Measurements from ENCODE around the gene KIF1A. TPM values are rescaled to one million over a fixed set of nuclear protein-coding genes. Genes with fewer than 3 reads are reported as not detected.

The KIF1A gene
- polyA plus RNA-seq, 1 experiment: not detected

DNA sequence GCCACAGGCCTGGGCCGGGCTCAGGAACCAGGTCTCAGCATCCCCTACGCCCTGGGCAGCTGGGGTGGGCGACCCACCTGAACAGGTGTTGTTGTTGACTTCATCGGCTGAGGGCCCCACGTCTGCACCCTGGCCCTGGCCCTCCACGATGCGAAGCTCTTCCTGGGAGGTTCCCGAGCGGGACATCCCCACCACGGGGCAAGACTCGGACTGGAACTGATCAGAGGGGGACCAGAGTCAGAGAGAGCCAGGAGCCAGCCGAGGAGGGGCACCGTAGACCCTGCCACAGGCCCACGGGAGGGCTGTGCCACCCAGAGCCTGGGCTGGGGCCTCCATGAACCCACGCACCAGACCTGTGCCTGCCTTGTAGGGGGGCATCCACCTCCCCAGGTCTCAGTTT lies 74.1 kb downstream of the KIF1A start:
- TF ChIP-seq, protein P1, sequence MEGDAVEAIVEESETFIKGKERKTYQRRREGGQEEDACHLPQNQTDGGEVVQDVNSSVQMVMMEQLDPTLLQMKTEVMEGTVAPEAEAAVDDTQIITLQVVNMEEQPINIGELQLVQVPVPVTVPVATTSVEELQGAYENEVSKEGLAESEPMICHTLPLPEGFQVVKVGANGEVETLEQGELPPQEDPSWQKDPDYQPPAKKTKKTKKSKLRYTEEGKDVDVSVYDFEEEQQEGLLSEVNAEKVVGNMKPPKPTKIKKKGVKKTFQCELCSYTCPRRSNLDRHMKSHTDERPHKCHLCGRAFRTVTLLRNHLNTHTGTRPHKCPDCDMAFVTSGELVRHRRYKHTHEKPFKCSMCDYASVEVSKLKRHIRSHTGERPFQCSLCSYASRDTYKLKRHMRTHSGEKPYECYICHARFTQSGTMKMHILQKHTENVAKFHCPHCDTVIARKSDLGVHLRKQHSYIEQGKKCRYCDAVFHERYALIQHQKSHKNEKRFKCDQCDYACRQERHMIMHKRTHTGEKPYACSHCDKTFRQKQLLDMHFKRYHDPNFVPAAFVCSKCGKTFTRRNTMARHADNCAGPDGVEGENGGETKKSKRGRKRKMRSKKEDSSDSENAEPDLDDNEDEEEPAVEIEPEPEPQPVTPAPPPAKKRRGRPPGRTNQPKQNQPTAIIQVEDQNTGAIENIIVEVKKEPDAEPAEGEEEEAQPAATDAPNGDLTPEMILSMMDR (IDR thresholded peaks at IDR 0.05; ENCODE audit: low read depth, low read length): no peak
- no peak for DNase-seq (ENCODE audit: low read depth, low spot score)
- Histone ChIP-seq H3K9me3 (ENCODE audit: control insufficient read depth, insufficient read depth, low read length) (no peaks in the 10 kb centered on the region), H3K4me3 (ENCODE audit: low read depth, low read length) (no peak overlapping the region), H3K27me3 (ENCODE audit: control insufficient read depth, insufficient read depth, low read length) (peaks cover 16% of the 10 kb centered on the region), H3K27ac (ENCODE audit: low read depth, low read length) (no peak overlapping the region)
- POLR2A ChIA-PET: no interaction called here
- CTCF ChIA-PET: no interaction called here

DNA sequence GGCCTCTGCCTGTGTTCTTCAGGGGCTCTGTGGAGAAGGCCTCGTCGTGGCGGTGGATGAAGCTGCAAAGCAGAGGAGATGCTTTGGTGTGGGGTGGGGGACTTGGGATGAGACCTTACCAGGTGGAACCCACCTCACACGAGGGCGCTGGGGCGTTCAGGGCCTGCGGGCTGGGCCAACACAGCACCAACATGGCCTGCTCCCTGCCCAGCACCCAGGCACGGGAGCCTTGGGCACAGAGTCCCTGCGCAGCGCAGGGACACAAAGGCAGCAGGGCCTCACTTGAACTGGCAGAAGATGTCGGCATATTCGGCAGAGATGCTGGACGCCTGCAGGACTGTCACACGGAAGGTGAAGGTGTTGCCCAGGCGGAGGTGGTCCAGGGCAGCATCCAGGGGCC lies 74.6 kb downstream of the KIF1A start:
- Histone ChIP-seq H3K9me3 (ENCODE audit: control insufficient read depth, insufficient read depth, low read length) (no peaks in the 10 kb centered on the region), H3K27me3 (ENCODE audit: control insufficient read depth, insufficient read depth, low read length) (peaks cover 14% of the 10 kb centered on the region), H3K27ac (ENCODE audit: low read depth, low read length) (no peak overlapping the region), H3K4me3 (ENCODE audit: low read depth, low read length) (no peak overlapping the region)
- ChIA-PET POLR2A (no interaction called here), CTCF (no interaction called here)
- DNase-seq (ENCODE audit: low read depth, low spot score): no peak
- TF ChIP-seq, protein P1 (IDR thresholded peaks at IDR 0.05; ENCODE audit: low read depth, low read length): no peak

DNA sequence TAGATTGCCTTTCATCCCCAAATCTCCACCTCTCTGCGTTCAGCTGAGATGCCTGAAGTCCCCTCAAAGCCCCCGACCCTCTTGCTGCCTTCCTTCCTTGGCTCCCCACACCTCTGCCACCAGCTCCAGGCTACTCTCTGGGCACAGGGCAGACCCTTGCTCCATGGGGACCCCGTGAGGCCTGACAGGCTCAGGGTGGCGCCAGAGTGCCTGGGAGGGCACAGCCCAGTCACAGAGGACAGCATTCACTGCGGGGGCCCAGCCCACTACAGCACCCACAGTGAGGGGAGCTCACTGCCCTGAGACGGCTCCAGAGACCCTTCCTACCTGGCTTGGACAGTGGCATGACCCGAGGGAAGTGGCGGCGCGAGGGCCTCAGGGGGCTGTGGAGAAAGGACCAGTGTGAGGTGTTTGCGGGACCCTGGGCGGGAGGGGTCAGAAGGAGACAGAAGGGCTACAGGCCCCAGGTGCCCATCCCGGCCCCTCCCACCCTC lies 77.4 kb downstream of the KIF1A start:
- TF ChIP-seq, protein P1 (IDR thresholded peaks at IDR 0.05; ENCODE audit: low read depth, low read length): no peak
- DNase-seq (ENCODE audit: low read depth, low spot score): no peak
- ChIA-PET POLR2A (interaction anchor here (0.5 kb wide), 1 partner anchor 858 kb away, joined by 3 read pairs; no protein-coding TSS in a partner anchor), CTCF (no interaction called here)
- Histone ChIP-seq H3K27me3 (ENCODE audit: control insufficient read depth, insufficient read depth, low read length) (peaks cover 20% of the 10 kb centered on the region), H3K27ac (ENCODE audit: low read depth, low read length) (no peak overlapping the region), H3K4me3 (ENCODE audit: low read depth, low read length) (no peak overlapping the region), H3K9me3 (ENCODE audit: control insufficient read depth, insufficient read depth, low read length) (no peaks in the 10 kb centered on the region)

DNA sequence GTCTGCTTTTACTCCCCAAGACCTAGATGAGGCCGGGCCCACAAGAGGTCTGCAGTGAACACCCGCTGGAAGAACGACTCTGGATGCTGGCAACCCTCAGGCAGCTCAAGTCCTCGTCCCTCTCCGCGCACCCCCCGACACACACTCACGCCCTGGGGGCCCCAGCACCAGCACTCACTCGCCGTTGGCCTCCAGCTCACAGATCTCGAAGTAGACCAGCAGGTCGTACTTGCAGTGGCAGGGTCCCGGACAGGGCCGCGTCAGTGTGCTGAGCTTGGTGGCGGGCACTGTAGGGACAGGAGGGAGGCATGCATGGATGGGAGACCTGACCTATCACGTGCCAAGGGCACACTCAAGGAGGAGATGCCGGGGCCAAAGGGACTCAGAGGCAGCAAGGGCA lies 78.9 kb downstream of the KIF1A start:
- no peak overlapping the region for H3K27ac ChIP-seq (ENCODE audit: low read depth, low read length)
- H3K9me3 ChIP-seq (ENCODE audit: control insufficient read depth, insufficient read depth, low read length): no peaks in the 10 kb centered on the region
- no peak for DNase-seq (ENCODE audit: low read depth, low spot score)
- TF ChIP-seq, protein P1 (IDR thresholded peaks at IDR 0.05; ENCODE audit: low read depth, low read length): no peak
- ChIA-PET CTCF (no interaction called here), POLR2A (no interaction called here)
- H3K4me3 ChIP-seq (ENCODE audit: low read depth, low read length): no peak overlapping the region
- H3K27me3 ChIP-seq (ENCODE audit: control insufficient read depth, insufficient read depth, low read length): peaks cover 20% of the 10 kb centered on the region

DNA sequence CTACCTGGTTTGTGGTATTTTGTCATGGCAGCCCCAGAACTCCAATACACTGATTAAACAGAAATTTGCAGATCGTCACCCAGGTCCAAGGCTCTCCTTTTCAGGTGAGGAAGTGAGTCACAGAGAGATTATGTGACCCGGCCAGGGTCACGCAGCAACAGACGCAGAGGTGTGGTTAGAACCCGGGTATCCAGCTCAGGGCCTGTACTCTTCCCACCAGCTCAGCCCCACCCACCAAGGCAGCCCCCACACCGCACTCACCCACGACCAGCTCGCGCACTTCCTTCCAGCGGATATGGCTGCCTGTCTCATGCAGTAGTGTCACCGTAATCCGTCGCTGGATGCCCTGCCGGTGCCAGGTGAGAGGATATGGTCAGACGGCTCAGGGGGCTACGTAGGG lies 80.2 kb downstream of the KIF1A start:
- peaks cover 16% of the 10 kb centered on the region for H3K27me3 ChIP-seq (ENCODE audit: control insufficient read depth, insufficient read depth, low read length)

More for the DNA sequence above, 80.2 kb downstream of the KIF1A start:
- no peak overlapping the region for H3K4me3 ChIP-seq (ENCODE audit: low read depth, low read length)
- CTCF ChIA-PET: no interaction called here
- TF ChIP-seq, protein P1 (IDR thresholded peaks at IDR 0.05; ENCODE audit: low read depth, low read length): no peak
- POLR2A ChIA-PET: no interaction called here
- no peaks in the 10 kb centered on the region for H3K9me3 ChIP-seq (ENCODE audit: control insufficient read depth, insufficient read depth, low read length)
- no peak for DNase-seq (ENCODE audit: low read depth, low spot score)
- no peak overlapping the region for H3K27ac ChIP-seq (ENCODE audit: low read depth, low read length)

All from AG04450 (cell line).